H9 (cell line): ENCODE measurements around the gene UBE4A. TPM values are rescaled to one million over a fixed set of nuclear protein-coding genes. Genes with fewer than 3 reads are reported as not detected.
A peak's percentile ranks its signal among the peaks of the same experiment; 100 is the strongest.

Experiments used
- DNase-seq: peaks from one replicate; pipeline ENCODE4 v3.0.0-alpha.2; 2017
- H2AFZ ChIP-seq: one replicate; pipeline ENCODE4 v1.6.1; 2013; ENCODE audit warnings: mild to moderate bottlenecking, low read length, control low read depth, moderate library complexity
- H2AK5ac ChIP-seq: 2 replicates; pipeline ENCODE4 v1.6.1; 2013; ENCODE audit warnings: low read length, control low read depth, mixed read lengths; ENCODE audit not compliant: insufficient read length
- H2BK120ac ChIP-seq: one replicate; pipeline ENCODE4 v1.6.1; 2013; ENCODE audit warnings: low read depth, mild to moderate bottlenecking, low read length, control low read depth, inconsistent platforms; ENCODE audit not compliant: poor library complexity, severe bottlenecking
- H2BK12ac ChIP-seq: 2 replicates; pipeline ENCODE4 v1.6.1; 2013; ENCODE audit warnings: low read length, control low read depth, mixed read lengths, low read depth; ENCODE audit not compliant: insufficient read length
- H2BK15ac ChIP-seq: 2 replicates; pipeline ENCODE4 v1.6.1; 2013; ENCODE audit warnings: low read depth, low read length, control low read depth
- H2BK20ac ChIP-seq: one replicate; pipeline ENCODE4 v1.6.1; 2013; ENCODE audit warnings: low read depth, mild to moderate bottlenecking, low read length, control low read depth, inconsistent platforms; ENCODE audit not compliant: poor library complexity, severe bottlenecking
- H2BK5ac ChIP-seq: 2 replicates; pipeline ENCODE4 v1.6.1; 2013; ENCODE audit warnings: low read length, control low read depth, mixed read lengths; ENCODE audit not compliant: insufficient read length
- H3K14ac ChIP-seq: 2 replicates; pipeline ENCODE4 v1.6.1; 2013; ENCODE audit warnings: low read length, control low read depth; ENCODE audit not compliant: insufficient read depth
- H3K18ac ChIP-seq: 2 replicates; pipeline ENCODE4 v1.6.1; 2013; ENCODE audit warnings: low read depth, mild to moderate bottlenecking, mixed read lengths, low read length, control low read depth; ENCODE audit not compliant: insufficient read length
- H3K23ac ChIP-seq: 2 replicates; pipeline ENCODE4 v1.6.1; 2013; ENCODE audit warnings: low read length, control low read depth, mixed read lengths, low read depth; ENCODE audit not compliant: insufficient read length
- H3K23me2 ChIP-seq: 2 replicates; pipeline ENCODE4 v1.6.1; 2013; ENCODE audit warnings: low read depth, mild to moderate bottlenecking, mixed read lengths, low read length, control low read depth; ENCODE audit not compliant: insufficient read length, poor library complexity, severe bottlenecking
- H3K27ac ChIP-seq: 2 replicates; pipeline ENCODE4 v1.5.1; 2013; ENCODE audit warnings: low read length, control low read depth, mixed read lengths, low read depth; ENCODE audit not compliant: insufficient read length
- H3K27me3 ChIP-seq: 2 replicates; pipeline ENCODE4 v1.6.1; 2013; ENCODE audit warnings: low read length, control low read depth, inconsistent platforms; ENCODE audit not compliant: insufficient read depth
- H3K4ac ChIP-seq: 2 replicates; pipeline ENCODE4 v1.6.1; 2013; ENCODE audit warnings: low read depth, mild to moderate bottlenecking, control low read depth, inconsistent platforms, low read length, moderate library complexity
- H3K4me1 ChIP-seq: 2 replicates; pipeline ENCODE4 v1.6.1; 2013; ENCODE audit warnings: low read length, control low read depth, inconsistent platforms; ENCODE audit not compliant: insufficient read depth
- H3K4me2 ChIP-seq: 2 replicates; pipeline ENCODE4 v1.6.1; 2013; ENCODE audit warnings: low read length, control low read depth, mixed read lengths; ENCODE audit not compliant: insufficient read length, insufficient read depth
- H3K56ac ChIP-seq: 2 replicates; pipeline ENCODE4 v1.6.1; 2013; ENCODE audit warnings: low read depth, mild to moderate bottlenecking, mixed read lengths, low read length, control low read depth; ENCODE audit not compliant: insufficient read length
- H3K79me1 ChIP-seq: 2 replicates; pipeline ENCODE4 v1.6.1; 2013; ENCODE audit warnings: low read depth, mild to moderate bottlenecking, moderate library complexity, low read length, control low read depth, inconsistent platforms; ENCODE audit not compliant: insufficient read depth, poor library complexity, severe bottlenecking
- H3K79me2 ChIP-seq: 2 replicates; pipeline ENCODE4 v1.6.1; 2013; ENCODE audit warnings: low read length, control low read depth, inconsistent platforms; ENCODE audit not compliant: insufficient read depth
- H3K9ac ChIP-seq: 2 replicates; pipeline ENCODE4 v1.6.1; 2013; ENCODE audit warnings: low read length, control low read depth, mixed read lengths; ENCODE audit not compliant: insufficient read length; ENCODE audit errors: extremely low read depth
- H3K9me3 ChIP-seq: one replicate; pipeline ENCODE4 v1.6.1; 2013; ENCODE audit warnings: low read depth, low read length, inconsistent platforms; ENCODE audit not compliant: control insufficient read depth
- H3T11ph ChIP-seq: one replicate; pipeline ENCODE4 v1.6.1; 2013; ENCODE audit warnings: mild to moderate bottlenecking, low read length, control low read depth, inconsistent platforms
- H4K20me1 ChIP-seq: one replicate; pipeline ENCODE4 v1.6.1; 2013; ENCODE audit not compliant: control insufficient read depth, insufficient read length, insufficient read depth
- H4K5ac ChIP-seq: 2 replicates; pipeline ENCODE4 v1.6.1; 2013; ENCODE audit warnings: low read depth, mild to moderate bottlenecking, mixed read lengths, low read length, control low read depth; ENCODE audit not compliant: insufficient read length
- H4K8ac ChIP-seq: replicated peaks from 2 replicates; pipeline ENCODE4 v1.6.1; 2013; ENCODE audit warnings: low read length, control low read depth, mixed read lengths, low read depth; ENCODE audit not compliant: insufficient read length
- H4K91ac ChIP-seq: 2 replicates; pipeline ENCODE4 v1.6.1; 2013; ENCODE audit warnings: low read depth, mild to moderate bottlenecking, moderate library complexity, mixed read lengths, low read length, control low read depth; ENCODE audit not compliant: insufficient read length
- H3K27ac Mint-ChIP-seq, 3 experiments: 2 replicates in 2 of 3; 3 replicates in 1 of 3; pipeline ENCODE4 v1.8.0; 2020 to 2021; ENCODE audit warnings: mixed read lengths in 3 of 3, mild to moderate bottlenecking in 1 of 3, moderate library complexity in 1 of 3
- H3K27me3 Mint-ChIP-seq: 2 replicates; pipeline ENCODE4 v1.8.0; 2021; ENCODE audit warnings: low read depth, mild to moderate bottlenecking, moderate library complexity, mixed read lengths
- H3K36me3 Mint-ChIP-seq, 3 experiments: 2 replicates in 2 of 3; 3 replicates in 1 of 3; pipeline ENCODE4 v1.8.0; 2020 to 2021; ENCODE audit warnings: low read depth in 3 of 3, mixed read lengths in 3 of 3; ENCODE audit not compliant: insufficient read depth in 1 of 3
- H3K4me1 Mint-ChIP-seq, 2 experiments: 2 replicates each; pipeline ENCODE4 v1.8.0; 2020; ENCODE audit warnings: mixed read lengths in 2 of 2
- H3K4me3 Mint-ChIP-seq, 2 experiments: 2 replicates in 1 of 2; 3 replicates in 1 of 2; pipeline ENCODE4 v1.8.0; 2020 to 2021; ENCODE audit warnings: mild to moderate bottlenecking in 2 of 2, mixed read lengths in 2 of 2, moderate library complexity in 1 of 2
- H3K9me3 Mint-ChIP-seq, 2 experiments: 2 replicates in 1 of 2; 3 replicates in 1 of 2; pipeline ENCODE4 v1.8.0; 2020; ENCODE audit warnings: mild to moderate bottlenecking in 2 of 2, mixed read lengths in 2 of 2, moderate library complexity in 1 of 2
- WGBS: extraction: QIAGEN DNeasy Blood & Tissue Kit; methylation state at CpG from one replicate; pipeline ENCODE4 v1.1.7; 2013; ENCODE audit warnings: missing lambda C conversion rate, low lambda C conversion rate, mixed read lengths; ENCODE audit not compliant: insufficient read length; ENCODE audit errors: extremely low coverage; 5-methylcytosine and 5-hydroxymethylcytosine counted together
- total RNA-seq: library from RNA; stranded (reverse); gene quantifications from 2 replicates; pipeline ENCODE4 v1.2.1, GENCODE V29; 2021
- TF ChIP-seq, protein P1 (sequence below): fragments of 200-600 bp; sonication (generic); conservative IDR thresholded peaks from 3 replicates; pipeline ENCODE4 v1.8.0; 2021; ENCODE audit warnings: antibody characterized with exemption, mild to moderate bottlenecking

UBE4A gene
- total RNA-seq, 1 experiment from 2014 or later, result 33.7 TPM

DNA sequence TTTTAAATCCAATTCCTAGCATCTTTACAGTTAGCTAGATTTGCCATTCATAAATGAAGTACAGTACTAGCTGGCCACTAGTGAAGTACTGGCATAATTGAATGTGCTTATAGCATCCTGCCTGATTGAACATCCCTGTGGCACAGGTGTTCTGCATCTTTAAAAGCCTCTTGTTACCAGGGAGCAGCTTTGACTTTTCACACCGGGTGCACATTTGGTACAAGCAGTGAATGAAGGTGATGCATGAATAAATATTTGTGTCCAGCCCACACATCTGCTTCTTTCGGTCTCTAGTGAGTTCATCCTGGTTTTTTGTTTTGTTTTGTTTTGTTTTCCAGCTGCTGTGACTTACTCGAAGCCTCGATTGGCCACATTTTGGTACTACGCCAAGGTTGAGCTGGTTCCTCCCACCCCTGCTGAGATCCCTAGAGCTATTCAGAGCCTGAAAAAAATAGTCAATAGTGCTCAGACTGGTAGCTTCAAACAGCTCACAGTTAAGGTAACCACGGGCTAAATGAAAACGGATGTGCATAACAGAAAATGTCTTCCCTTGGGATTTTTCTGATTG, 47.3 kb downstream of the UBE4A start:
- no peak overlapping the region for H4K8ac ChIP-seq
- H4K20me1 ChIP-seq, result no peaks in the 10 kb centered on the region
- peaks cover 24% of the 10 kb centered on the region; the same call in 1 of the 2 replicates for H3K79me2 ChIP-seq
- no peak overlapping the region for H4K91ac ChIP-seq
- no peak overlapping the region for H3K18ac ChIP-seq
- peaks cover 10 to 11% of the 10 kb centered on the region in 2 experiments for H3K4me1 Mint-ChIP-seq
- no peak overlapping the region for H3K4ac ChIP-seq
- H3K27ac ChIP-seq, result no peak overlapping the region
- peak overlapping the region in 2 of 3 experiments; percentile 73; a peak in 3 of 7 replicates for H3K27ac Mint-ChIP-seq
- no CpG with 5 or more reads among the region's 7 CpGs for WGBS
- no peak for DNase-seq
- no peak overlapping the region for H3K14ac ChIP-seq
- H4K5ac ChIP-seq, result no peak overlapping the region
- no peaks in the 10 kb centered on the region for H3K9me3 Mint-ChIP-seq
- no peaks in the 10 kb centered on the region for H3K27me3 Mint-ChIP-seq
- no peak overlapping the region for H2BK5ac ChIP-seq
- no peak overlapping the region for H2BK12ac ChIP-seq
- no peak overlapping the region for H3K23ac ChIP-seq
- H3K23me2 ChIP-seq, result peaks cover 7% of the 10 kb centered on the region
- no peak overlapping the region for H3K4me2 ChIP-seq
- TF ChIP-seq, protein P1, sequence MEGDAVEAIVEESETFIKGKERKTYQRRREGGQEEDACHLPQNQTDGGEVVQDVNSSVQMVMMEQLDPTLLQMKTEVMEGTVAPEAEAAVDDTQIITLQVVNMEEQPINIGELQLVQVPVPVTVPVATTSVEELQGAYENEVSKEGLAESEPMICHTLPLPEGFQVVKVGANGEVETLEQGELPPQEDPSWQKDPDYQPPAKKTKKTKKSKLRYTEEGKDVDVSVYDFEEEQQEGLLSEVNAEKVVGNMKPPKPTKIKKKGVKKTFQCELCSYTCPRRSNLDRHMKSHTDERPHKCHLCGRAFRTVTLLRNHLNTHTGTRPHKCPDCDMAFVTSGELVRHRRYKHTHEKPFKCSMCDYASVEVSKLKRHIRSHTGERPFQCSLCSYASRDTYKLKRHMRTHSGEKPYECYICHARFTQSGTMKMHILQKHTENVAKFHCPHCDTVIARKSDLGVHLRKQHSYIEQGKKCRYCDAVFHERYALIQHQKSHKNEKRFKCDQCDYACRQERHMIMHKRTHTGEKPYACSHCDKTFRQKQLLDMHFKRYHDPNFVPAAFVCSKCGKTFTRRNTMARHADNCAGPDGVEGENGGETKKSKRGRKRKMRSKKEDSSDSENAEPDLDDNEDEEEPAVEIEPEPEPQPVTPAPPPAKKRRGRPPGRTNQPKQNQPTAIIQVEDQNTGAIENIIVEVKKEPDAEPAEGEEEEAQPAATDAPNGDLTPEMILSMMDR, result no peak
- no peaks in the 10 kb centered on the region for H3K4me1 ChIP-seq
- no peak overlapping the region for H2BK120ac ChIP-seq
- H3K56ac ChIP-seq, result no peak overlapping the region
- peaks cover 11% of the 10 kb centered on the region for H3K79me1 ChIP-seq
- H3K36me3 Mint-ChIP-seq, result peaks cover 13 to 53% (median 46%) of the 10 kb centered on the region in 3 experiments; a peak in 6 of 7 replicates
- H2BK15ac ChIP-seq, result no peak overlapping the region
- H3K27me3 ChIP-seq, result no peaks in the 10 kb centered on the region
- no peak overlapping the region for H2AFZ ChIP-seq
- no peak overlapping the region for H2BK20ac ChIP-seq
- H2AK5ac ChIP-seq, result no peak overlapping the region
- H3T11ph ChIP-seq, result no peak overlapping the region
- no peaks in the 10 kb centered on the region for H3K9me3 ChIP-seq
- no peak overlapping the region for H3K9ac ChIP-seq
- no peak overlapping the region for H3K4me3 Mint-ChIP-seq
